ENCODE measurements around the gene CASP8.
"Not testable (repeated sequence)": the region's sequence is repeated elsewhere in the genome, so short reads cannot be mapped to it uniquely, and the experiment has no call there.

The CASP8 gene

DNA sequence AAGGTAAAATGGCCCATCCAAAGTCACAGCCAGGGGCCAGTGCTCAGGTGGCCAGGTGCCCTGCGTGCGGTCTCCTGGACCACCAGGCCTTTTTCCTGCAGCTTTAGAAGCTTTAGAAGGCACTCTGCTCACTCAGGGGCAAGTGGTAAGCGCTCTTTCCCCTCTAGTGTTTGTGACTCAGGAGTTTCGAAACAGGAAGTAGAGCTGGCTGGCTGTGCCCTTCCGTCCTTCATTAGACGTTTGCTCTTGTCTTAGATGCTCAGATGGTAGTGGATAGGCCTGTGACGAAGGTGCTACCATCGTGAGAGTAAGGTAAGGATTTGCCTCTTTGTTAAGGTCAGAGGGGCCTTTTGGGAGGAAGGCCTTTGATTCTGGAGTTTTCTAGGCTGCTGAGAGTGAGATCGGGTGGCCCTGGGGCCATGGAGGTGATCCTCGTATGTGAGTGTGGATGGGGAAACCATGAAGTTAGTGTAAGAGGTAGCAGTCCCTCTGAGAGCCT is at the start of gene CASP8:
Gene CASP8 (plus strand): TSS at position 235 of the 499 bp plus-strand sequence. CDS start 5,951 bp downstream, outside the sequence.
- DNase-seq (ENCODE audit: extremely low read depth in 1 of 2, low read depth in 1 of 2): peak in 1 of 2 donors; percentile 26

DNA sequence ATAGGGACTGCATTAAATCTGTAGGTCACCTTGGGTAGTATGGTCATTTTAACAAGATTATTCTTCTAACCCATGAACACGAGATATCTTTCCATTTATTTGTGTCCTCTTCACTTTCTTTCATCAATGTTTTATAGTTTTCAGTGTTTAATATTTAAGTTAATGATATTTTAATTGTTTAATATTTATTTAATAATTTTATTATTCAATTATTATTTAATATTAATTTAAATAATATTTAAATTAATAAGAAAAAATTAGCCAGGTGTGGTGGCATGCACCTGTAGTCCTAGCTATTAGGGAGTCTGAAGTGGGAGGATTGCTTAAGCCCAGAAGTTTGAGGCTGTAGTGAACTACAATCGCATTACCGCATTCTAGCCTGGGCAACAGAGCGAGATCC is 44.4 kb upstream of the CASP8 start:
- DNase-seq (ENCODE audit: extremely low read depth in 1 of 2, low read depth in 1 of 2): no peak

DNA sequence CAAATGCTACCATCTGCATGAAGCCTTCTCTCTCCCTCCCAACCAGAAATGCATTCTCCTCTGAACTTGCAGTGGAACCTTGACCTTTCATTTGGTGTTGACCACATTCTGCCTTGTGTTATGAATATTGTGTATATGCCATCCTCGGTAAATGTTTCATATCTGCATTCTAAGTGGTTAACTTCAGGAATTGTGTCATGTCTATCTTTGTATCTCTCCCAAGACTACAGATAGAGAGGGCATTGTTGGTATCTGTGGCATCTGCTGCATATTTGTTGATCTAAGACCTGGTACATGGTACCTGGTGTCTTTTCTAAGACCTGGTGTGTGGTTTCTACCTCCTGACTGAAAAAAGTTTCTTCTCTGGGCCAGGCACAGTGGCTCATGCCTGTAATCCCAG is 43.4 kb upstream of the CASP8 start:
- DNase-seq (ENCODE audit: extremely low read depth in 1 of 2, low read depth in 1 of 2): no peak

DNA sequence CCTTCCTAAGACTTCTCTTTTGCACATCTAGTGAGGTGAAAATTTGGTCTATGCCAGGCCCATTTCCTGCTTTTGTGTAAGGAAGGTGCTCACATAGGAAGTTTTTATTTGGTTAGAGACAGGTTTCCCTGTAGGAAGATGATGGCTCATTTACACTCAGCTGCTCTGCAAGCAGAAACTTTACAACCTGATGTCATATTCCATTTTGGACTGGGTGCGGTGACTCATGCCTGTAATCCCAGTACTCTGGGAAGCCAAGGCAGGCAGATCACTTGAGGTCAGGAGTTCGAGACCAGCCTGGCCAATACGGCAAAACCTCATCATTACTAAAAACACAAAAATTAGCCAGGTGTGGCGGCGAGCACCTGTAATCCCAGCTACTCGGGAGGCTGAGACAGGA is 41.6 kb upstream of the CASP8 start:
- DNase-seq (ENCODE audit: extremely low read depth in 1 of 2, low read depth in 1 of 2): no peak

DNA sequence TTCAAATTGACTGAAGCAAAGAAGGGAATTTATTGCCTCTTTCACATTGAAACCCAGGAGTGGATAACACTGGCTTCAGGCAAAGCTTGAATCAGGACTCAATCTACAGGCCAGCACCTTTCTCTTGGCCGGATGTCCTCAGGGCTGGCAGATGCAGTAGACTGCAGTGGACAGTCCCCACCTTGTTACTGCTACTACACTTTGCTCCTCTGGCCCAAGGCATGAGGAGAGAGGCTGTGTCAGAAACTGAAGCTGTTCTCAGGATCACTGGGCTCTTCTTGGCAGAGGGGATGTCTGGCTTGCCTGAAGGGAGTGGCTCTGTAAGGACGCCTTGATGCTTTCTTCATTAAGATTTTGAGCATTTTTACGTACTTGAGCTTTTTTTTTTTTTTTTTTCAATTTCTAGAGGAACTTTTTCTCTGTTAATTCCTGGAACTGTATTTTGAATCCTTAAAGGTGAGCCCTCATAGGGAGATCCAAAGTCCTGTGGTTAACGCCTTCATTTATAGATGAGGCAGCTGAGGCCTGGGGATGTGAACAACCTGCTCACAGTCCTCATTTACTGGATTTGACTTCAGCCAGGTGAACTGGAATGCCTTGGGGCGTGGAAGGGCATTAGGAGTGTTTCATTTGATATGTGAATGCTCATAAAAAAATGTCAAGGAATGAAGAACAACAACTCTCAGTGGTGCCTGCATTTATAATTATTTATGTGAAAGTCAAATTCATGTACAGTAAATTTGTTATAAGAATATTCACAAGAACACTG is 40.8 kb upstream of the CASP8 start:
- DNase-seq (ENCODE audit: extremely low read depth in 1 of 2, low read depth in 1 of 2): no peak

DNA sequence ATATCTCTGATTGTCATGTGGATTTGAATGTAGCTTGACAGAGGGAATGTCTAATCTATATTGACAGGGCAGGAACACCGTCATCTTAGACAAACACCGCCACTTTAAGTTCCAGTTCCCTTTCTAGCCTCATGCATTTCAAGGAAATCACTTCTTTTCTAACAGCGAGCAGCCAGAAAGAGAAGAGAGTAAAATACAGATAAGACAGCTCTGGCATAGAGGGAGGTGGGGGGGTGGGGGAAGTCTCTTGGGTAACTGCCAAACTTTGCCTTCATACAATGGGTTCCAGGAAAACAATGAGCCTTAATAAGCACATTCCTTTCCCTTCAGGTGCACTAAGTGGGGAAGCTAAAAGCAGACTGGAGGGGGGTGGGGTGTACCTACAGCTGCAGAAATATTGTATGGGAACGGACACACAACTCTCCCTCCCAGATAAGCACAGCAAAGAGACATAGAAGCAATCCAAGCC is 40.2 kb upstream of the CASP8 start:
- no peak for DNase-seq (ENCODE audit: extremely low read depth in 1 of 2, low read depth in 1 of 2)

DNA sequence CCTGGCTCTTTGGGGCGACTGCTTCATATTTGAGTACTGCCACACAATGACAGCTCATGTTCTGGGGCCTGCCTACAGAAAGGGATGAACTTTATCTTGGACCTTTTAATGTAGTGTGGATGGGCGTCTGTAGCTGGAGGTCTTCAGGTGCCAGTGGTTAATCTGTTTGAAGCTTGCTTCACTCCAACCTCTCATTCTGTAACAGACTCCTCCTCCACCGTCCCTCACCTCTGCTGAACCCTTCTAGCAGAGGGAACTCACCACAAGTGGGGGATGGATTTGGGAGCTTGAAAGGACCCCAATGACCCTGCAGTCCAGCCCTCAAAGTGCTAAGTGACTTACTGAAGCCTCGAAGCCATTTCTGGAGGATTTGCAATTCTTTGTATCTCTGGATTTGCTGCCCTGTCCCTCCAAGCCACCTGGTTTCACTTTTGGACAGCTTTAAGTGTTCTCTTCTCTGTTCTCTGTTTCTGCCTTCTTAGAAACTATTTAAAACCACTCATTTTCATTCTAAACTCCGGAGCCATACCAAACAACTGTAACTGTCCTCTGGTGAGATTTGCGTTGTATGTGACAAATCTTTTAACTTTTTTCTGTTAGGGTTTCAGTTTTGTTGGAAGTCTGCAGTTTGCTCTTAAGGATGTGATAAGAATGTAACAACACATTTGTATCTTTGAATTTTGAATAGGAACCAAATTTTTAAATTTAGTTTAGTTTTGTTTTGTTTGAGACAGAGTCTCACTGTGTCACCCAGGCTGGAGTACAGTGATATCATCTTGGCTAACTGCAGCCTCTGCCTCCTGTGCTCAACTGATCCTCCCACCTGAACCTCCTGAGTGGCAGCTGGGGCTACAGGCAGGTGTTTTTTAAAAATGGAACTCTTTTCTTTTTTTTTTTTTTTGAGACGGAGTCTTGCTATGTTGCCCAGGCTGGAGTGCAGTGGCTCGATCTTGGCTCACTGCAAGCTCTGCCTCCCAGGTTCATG is 37.0 kb upstream of the CASP8 start:
- no peak for DNase-seq (ENCODE audit: extremely low read depth in 1 of 2, low read depth in 1 of 2)

DNA sequence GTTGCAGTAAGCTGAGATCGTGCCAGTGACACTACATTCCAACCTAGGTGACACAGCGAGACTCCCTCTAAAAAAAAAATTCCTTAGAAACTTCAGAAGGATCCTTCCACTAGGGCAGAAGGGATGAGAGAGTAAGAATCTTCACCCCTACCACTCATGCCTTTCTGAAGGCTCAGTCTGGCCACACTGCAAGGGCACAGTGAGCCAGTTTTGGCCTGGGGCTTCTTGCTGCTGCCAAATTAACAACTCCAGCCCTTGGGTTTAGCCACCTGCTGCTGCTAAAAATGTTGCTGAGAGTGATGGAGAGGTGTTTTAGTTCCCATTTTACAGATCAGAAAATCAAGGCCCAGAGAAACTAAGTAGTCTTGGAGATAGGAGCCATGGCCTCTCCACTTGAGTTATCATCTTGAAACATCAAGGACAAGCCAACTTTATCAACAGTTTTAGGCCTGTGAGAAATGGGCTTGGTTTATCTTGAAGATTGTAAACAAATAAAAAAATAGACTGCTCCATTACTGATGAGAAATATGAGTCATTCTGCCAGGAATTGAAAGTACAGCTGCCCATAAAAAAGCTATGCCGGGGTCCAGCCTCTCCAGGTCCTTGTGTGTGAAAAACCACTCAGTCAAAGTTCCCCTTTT is 31.9 kb upstream of the CASP8 start:
- DNase-seq (ENCODE audit: extremely low read depth in 1 of 2, low read depth in 1 of 2): no peak

DNA sequence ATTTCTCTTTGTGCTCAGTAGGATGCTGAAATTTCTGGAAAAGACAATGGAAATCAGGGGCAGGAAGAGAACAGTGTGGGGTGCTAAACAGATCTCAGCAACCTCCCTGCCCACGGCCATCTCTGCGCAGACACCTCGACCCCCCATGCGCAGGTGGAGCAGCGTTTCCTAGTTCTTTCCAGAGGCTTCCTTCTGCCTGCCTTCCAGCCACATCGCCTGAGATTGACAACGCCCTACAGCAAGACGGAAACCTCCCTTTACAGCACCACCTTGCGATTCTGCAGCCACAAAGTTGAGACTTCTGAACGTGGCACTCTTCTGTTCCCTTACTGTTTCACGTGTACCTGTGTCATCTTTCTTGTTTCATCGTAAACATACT is 31.4 kb upstream of the CASP8 start:
- DNase-seq (ENCODE audit: extremely low read depth in 1 of 2, low read depth in 1 of 2): no peak

DNA sequence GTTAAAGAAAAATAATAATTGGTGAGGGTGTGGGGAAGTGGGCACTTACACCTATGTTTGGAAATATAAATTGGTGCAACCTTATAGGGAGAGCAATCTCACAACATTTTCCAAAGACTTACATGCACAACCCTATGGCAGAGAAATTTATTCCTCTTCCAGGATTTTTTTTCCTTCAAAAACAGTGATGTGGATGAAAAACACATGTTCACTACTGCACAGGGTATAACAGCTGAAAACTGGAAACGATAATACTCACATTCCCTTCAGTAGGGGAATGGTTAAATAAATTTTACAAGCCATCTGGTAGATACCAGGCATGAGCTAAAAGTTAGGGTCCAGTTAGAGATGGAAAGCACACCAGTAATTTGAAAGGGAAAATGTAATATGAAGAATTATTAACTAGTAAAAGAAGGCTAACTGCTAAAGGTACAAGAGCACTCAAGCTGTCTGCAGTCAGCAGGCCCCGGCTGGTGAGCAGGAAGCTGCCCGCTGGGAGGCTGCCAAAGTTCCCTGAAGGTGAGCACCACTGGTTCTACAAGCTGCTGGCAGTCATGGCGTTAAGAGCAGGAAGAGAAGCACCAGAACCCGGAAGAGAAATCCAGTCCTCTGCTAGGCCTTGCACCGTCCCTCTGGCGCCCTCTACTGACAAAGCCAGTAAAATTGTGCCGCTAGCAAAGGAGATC is 28.4 kb upstream of the CASP8 start:
- DNase-seq (ENCODE audit: extremely low read depth in 1 of 2, low read depth in 1 of 2): peak; percentile 81

DNA sequence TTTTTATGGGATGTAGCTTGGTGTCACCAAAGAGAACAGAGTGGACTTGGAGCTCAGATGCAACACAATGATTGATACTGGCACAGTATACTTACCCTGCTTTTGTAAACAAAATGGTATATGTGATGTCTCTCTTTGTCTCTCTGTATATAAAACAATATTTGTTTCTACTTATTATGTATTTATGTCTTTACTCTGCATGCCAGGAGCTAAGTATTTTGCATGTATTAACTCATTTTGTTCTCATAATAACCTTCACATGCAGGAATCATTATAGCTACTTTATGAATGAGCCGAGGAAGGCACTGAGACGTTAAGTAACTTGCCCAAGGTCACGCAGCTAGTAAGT is 27.9 kb upstream of the CASP8 start:
- no peak for DNase-seq (ENCODE audit: extremely low read depth in 1 of 2, low read depth in 1 of 2)

DNA sequence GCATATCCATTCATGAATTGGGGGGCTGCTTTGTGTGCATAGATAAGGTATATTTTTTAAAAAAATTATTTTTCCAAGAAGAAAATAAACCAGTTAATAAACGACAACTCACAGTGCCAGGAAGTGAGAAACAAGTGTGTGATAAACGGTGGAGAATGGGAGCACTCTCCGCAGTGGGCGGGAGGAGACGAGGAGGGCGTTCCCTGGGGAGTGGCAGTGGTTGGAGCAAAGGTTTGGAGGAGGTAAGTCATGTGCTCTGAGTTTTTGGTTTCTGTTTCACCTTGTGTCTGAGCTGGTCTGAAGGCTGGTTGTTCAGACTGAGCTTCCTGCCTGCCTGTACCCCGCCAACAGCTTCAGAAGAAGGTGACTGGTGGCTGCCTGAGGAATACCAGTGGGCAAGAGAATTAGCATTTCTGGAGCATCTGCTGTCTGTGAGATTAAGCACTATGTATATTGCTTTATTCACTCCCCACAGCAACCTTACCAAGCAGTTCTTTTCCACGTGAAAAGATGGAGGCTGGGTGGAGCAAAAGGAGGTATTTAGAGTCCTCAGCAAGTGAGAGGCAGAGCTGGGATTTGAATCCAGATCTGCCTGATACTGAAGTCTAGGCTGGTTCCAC is 27.0 kb upstream of the CASP8 start:
- DNase-seq (ENCODE audit: extremely low read depth in 1 of 2, low read depth in 1 of 2): peak; percentile 56 to 67

DNA sequence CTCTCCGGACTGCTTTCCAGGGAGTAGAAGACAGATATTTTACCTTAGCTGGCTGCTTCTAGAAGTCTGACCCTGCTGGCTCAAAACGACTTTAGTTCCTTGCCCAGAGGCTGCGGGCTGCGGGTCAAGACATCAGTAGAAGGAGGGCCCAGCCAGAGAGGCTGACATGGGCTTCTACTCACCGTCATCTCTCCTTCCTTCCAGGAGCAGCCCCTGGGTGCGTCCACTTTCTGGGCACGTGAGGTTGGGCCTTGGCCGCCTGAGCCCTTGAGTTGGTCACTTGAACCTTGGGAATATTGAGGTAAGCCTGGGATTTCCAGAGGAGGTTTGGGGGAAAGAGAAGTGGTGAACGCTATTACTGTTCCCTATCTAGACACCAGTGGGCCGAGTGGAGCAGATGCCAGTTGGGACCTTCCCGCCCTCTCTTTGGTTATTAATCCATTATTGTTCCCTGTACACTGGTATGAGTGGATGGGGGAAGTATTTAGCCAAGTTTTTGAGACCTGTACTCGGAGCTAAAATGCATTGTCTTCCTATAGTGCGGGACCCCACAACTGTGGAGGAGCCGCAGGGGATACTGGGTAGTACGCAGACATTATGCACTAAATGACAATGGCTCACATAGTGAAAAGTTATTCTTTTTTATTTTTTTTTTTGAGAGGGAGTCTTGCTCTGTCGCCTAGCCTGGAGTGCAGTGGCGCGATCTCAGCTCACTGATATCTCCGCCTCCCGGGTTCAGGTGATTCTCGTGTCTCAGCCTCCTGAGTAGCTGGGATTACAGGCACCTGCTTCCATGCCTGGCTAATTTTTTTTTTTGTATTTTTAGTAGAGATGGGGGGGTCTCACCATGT is 26.3 kb upstream of the CASP8 start:
- DNase-seq (ENCODE audit: extremely low read depth in 1 of 2, low read depth in 1 of 2): no peak

DNA sequence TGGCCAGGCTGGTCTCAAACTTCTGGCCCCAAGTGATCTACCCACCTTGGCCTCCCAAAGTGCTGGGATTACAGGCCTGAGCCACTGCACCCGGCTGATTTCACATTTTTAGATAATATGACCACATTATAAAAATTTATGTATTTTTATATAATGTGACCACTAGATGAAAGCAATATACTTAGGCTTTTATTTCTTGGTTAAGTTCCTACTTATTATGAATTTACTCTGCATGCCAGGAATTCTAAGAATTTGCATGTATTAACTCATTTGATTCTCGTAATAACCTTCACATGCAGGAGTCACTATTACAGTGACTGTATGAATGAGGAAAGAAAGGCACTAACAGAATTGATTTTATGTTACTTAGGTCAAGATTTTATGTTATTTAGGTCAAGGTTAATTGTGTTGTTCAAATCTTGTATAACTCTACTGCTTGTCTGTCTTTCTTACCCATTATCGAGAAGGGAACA is 25.6 kb upstream of the CASP8 start:
- no peak for DNase-seq (ENCODE audit: extremely low read depth in 1 of 2, low read depth in 1 of 2)

DNA sequence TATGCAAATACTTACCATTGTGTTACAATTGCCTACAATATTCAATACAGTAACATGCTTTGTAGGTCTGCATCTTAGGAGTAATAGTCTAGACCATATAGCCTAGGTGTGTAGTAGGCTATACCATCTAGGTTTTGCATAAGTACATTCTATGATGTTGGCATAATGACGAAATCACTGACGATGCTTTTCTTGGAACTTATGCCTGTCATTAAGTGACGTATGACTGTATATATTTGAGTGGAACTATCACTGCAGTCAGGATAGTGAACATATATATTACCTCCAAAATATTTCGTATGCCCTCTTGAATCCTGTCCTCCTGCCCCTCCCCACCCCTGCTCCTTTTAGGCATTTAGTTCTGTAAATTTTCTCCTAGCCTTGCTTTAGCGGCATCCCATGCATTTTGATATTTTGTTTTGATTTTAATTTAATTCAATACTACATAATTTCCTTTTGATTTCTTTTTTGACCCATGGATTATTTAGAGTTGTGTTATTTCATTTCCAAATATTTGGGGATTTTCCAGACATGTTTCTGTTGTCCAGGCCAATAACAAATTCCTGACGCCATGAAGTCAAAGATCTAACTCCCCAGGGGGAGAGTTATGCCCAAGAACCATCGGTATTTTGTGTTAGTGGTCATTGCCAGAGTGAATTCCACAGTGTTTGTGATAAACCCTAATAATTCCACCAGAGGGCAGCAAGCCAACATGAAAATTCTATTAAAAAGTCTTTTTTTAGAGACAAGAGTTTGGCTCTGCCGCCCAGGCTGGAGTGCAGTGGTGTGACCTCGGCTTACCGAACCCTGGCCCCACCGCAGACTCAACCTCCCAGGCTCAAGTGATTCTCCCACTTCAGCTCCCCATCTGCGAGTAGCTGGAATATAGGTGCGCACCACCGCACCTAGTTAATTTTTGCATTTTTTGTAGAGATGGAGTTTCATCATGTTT is 24.2 kb upstream of the CASP8 start:
- DNase-seq (ENCODE audit: extremely low read depth in 1 of 2, low read depth in 1 of 2): no peak

DNA sequence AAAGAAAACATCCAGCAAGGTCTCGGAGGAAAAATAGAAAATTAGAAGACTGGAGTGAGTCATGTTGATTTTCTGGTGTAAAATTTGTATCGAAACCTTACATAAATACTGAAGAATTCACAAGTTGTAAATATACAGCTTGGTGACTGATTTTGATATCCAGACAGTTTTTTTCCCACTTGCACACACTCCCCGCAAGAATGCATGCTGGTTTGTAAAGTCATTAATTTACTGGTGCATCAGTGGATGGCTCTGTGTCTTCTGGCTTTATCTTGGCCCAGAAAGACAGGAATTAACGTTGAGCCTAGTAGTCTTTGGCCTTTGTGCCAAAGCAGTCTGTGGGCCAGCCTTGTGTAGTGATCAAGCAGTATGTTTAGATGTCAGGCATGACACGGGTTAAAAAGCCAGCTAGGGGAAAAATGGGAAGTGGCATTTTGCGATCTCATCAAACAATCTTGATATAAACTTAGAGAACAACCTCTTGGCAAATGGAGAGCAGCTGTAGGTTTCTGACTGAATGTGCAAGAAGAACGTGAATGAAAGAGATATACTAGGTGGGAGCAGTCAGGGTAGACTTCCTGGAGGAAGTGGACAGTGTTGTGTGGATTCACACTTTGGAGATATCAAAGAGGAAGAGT is 22.7 kb upstream of the CASP8 start:
- DNase-seq (ENCODE audit: extremely low read depth in 1 of 2, low read depth in 1 of 2): no peak

DNA sequence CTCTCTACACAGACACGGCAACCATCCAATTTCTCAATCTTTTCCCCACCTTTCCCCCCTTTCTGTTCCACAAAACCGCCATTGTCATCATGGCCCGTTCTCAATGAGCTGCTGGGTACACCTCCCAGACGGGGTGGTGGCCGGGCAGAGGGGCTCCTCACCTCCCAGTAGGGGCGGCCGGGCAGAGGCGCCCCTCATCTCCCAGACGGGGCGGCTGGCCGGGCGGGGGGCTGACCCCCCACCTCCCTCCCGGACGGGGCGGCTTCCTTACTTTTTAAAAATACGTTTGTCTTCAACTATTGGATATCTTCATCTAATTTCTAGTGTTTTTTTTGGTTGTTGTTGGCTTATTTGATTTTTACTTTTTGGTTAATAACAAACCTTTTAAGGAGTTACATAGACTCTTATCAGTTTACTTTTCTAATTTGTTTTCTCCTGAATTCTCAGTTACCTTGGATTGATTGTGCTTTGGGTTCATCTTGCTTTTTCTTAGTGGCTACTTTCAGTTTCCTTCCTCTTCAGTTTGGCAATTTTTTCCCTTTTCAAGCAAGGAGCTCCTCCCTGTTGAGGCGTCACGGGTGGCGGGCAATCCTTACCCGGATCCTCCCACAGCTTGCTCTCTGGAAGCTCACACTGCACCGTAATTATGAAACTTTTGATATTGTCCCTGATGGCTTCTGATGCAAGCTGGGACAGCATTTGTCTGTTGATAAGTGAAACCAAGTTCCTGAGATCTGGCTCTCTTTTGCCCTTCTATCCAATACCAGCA is 21.0 kb upstream of the CASP8 start:
- not testable (repeated sequence) for DNase-seq (ENCODE audit: extremely low read depth in 1 of 2, low read depth in 1 of 2)
